ENCODE data around the gene CACNA1H.
A peak's percentile ranks its signal among the peaks of the same experiment; 100 is the strongest.

Gene CACNA1H

GRCh38 chr16:1156055-1156982, 3.4 kb downstream of the CACNA1H start:
- no peak for DNase-seq
- intact Hi-C loops (cut with DNase I): no loop called here

GRCh38 chr16:1156983-1157638, 4.2 kb downstream of the CACNA1H start:
- DNase-seq: no peak

GRCh38 chr16:1157639-1158455, 4.9 kb downstream of the CACNA1H start:
- intact Hi-C loops (cut with DNase I): no loop called here
- no peak for DNase-seq

More at GRCh38 chr16:1156983-1157638, 4.2 kb downstream of the CACNA1H start:
- intact Hi-C loops (cut with DNase I): no loop called here

GRCh38 chr16:1158456-1159324, 5.8 kb downstream of the CACNA1H start:
- DNase-seq: no peak
- intact Hi-C loops (cut with DNase I): no loop called here

GRCh38 chr16:1159325-1159972, 6.5 kb downstream of the CACNA1H start:
- intact Hi-C loops (cut with DNase I): no loop called here
- no peak for DNase-seq

- intact Hi-C loops (cut with DNase I): no loop called here
- DNase-seq: peak in 9 of 10 donors; percentile 52 to 95 (median 75)
Observed at GRCh38 chr16:1159973-1160772, 7.3 kb downstream of the CACNA1H start.

GRCh38 chr16:1160773-1161348, 8.0 kb downstream of the CACNA1H start:
- no peak for DNase-seq

GRCh38 chr16:1162701-1163566, 10.0 kb downstream of the CACNA1H start:
- intact Hi-C loops (cut with DNase I): no loop called here
- no peak for DNase-seq

More at GRCh38 chr16:1160773-1161348, 8.0 kb downstream of the CACNA1H start:
- intact Hi-C loops (cut with DNase I): no loop called here

- intact Hi-C loops (cut with DNase I): no loop called here
- DNase-seq: peak in 2 of 10 donors; percentile 30 to 48
Observed at GRCh38 chr16:1163567-1164055, 10.7 kb downstream of the CACNA1H start.

- DNase-seq: no peak
- intact Hi-C loops (cut with DNase I): no loop called here
Observed at GRCh38 chr16:1164382-1164781, 11.5 kb downstream of the CACNA1H start.

GRCh38 chr16:1164975-1165374, 12.1 kb downstream of the CACNA1H start:
- no peak for DNase-seq
- intact Hi-C loops (cut with DNase I): no loop called here

- intact Hi-C loops (cut with DNase I): no loop called here
- no peak for DNase-seq
Observed at GRCh38 chr16:1165511-1165910, 12.6 kb downstream of the CACNA1H start.

- intact Hi-C loops (cut with DNase I): no loop called here
- peak in 9 of 10 donors; percentile 18 to 96 (median 50) for DNase-seq
Observed at GRCh38 chr16:1167276-1168107, 14.6 kb downstream of the CACNA1H start.

- no peak for DNase-seq
- intact Hi-C loops (cut with DNase I): no loop called here
Observed at GRCh38 chr16:1168837-1169236, 15.9 kb downstream of the CACNA1H start.

- intact Hi-C loops (cut with DNase I): no loop called here
- no peak for DNase-seq
Observed at GRCh38 chr16:1169285-1170075, 16.6 kb downstream of the CACNA1H start.

Data from posterior cingulate gyrus (tissue), 11 donors.